HuH-7.5 (cell line): Measurements from ENCODE around the gene BICD2.

Experiments used
- DNase-seq: peaks from one replicate; pipeline ENCODE4 v3.0.0; 2011; ENCODE audit warnings: low spot score

Gene BICD2

GRCh38 chr9:92747459-92748232 is 17.0 kb downstream of the BICD2 start:
- no peak for DNase-seq

- DNase-seq: no peak
Observed at GRCh38 chr9:92746567-92747458, 17.8 kb downstream of the BICD2 start.

GRCh38 chr9:92745881-92746280 is 18.8 kb downstream of the BICD2 start:
- no peak for DNase-seq

- no peak for DNase-seq
Observed at GRCh38 chr9:92745331-92745730, 19.3 kb downstream of the BICD2 start.

DNA sequence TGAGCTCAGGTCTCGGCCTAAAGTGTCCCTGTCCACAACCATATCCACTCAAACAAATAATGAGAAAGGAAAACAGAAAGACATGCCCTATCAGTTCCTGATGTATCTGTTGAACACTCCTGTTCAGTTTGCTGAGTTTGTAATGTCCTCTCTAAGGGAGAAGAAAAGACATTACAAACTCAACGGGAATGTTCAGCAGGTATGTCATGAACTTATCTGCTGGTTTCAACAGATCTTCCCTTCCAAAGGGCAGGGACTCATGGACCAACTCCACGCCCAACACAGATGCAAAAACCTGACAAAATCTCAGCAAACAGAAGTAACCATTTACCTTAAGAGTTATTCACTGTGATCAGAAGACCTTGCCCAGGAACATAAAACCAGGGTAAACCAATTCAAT is 23.7 kb downstream of the BICD2 start:
- no peak for DNase-seq

DNA sequence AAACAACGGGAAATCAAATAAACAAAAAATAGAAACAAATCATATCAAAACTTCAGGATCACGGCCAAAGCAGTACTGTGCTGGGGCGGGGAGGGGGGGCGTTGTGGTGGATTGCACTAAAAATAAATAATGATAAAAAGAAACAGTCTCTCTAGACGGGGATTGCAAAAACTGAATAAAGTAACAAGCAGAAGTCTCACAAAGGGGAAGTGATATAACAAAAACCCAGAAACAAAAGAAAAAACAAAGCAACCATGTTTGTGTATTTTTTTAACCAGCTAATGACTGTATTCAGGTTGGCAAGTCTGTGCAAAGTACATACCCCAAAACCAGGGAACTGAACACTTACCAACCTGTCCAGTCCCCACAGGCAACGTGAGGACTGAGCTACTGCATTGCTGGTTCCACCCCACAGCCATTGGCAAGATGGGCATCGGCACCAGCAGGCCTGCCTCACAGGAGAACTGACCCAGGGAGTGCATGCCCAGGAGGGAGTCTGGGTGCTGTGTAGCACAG is 24.1 kb downstream of the BICD2 start:
- no peak for DNase-seq

DNA sequence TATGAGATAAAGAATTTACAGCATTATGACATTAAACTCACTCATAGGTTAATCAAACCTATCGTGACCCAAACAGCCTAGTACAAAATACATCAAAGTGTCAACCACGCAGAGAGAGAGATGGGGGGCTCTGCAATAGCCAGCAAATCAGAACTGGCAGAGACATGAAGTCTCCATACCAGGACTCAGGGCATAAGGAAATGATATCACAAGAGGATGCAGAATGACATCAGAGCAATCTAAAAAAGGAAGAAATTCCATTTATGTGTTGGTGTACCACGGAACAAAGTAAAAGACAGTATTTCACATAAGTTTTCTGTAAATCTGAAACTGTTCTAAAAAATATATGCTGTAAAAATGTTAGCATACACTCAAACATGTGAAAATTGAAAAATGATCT is 24.6 kb downstream of the BICD2 start:
- no peak for DNase-seq

DNA sequence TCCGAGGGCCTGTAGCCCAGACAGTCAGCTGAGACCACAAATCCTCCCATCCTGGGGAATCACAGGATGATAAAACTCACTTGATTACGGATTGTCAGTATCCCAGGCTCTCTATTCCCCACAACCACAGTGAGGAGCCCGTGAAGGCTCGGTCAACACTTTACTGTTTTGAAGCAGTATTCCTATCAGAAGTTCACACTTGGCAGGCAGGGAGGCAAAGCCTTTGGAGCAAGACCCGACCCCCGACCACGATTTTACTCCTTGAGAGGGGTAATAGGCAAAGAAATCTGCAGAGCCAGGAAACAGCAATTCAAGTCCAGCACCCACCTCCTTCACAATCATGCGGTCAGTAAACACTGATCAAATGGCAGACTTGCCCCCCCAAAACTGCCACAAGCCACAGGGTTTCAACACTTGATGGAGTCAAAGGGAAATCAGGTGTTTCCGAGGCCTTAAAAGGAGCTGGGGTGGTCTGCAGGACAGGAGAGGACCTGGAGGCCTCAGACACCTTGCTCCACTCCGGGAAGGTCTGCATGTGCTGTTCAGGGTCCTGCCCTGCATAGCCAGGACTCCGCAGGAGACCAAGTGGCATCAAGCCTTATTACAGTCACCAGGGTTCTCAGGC is 25.2 kb downstream of the BICD2 start:
- no peak for DNase-seq

GRCh38 chr9:92738661-92739081 is 26.0 kb downstream of the BICD2 start:
- DNase-seq: no peak

DNA sequence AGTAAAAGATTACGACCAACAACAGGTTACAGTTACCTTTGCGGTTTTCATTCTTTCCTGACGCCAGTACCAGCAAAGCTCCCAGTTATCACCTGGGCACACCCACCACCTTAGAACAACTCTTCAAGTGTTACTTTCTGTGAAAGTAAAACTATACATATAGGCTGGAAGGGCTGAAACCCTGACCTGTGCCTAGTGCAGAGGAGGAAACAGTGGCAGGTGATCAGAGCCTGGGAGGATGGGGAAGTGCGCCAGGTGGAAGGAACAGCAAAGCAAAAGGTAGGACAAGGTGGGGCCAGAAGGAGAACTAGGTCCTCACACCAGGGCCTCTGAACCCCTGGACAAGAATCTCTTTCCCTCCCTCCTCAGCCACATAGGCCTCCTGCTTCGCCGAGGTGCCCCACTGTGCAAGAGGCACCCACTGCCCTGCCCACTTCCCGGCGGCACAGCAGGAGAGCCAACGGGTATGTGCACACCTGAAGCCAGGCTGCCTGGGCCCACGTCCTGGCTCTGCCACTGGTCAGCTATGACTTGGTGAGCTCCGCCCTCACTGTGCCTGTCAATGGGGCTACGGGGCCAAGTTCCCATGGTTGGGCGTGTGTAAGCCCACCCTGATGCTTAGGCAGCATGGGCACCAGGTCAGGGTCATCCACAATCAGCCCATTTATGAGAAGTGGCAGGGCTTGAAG is 26.9 kb downstream of the BICD2 start:
- DNase-seq: no peak

GRCh38 chr9:92737216-92737606 is 27.4 kb downstream of the BICD2 start:
- no peak for DNase-seq

GRCh38 chr9:92736563-92737215 is 27.9 kb downstream of the BICD2 start:
- no peak for DNase-seq

- DNase-seq: no peak
Observed at GRCh38 chr9:92735636-92736562, 28.7 kb downstream of the BICD2 start.

DNA sequence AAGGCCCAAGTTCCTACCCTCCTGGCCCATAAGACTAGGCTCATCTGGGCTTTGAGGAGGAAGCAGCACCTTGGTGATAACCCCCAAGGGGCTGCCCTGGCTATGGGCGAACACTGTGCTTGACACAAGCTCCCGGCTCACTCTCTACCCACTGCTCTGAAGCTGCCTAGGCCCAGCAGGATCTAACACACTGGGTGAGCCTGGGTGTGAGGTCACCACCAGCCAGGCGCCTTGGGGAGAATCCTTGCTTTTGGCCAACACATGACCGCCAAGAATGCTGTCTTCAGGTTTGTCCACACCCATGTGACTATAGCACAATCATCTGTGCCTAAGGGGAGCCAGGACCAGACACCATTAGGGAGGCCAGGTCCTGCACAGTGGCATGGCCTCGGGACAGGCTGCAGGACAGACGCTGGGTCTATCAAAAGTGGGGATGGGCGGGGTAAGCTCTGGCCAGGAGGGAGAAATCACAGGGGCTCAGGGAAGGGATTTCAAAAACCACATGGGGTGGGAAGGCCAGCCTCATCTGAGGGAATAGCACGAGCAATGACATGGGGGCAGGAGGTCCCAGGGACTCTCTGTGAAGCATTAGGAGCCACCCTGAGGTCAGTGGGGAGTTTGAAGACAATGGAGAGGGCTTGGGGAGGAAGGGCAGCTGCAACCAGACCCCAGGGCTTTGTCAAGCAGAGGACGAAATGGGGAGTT is 29.6 kb downstream of the BICD2 start:
- DNase-seq: no peak

DNA sequence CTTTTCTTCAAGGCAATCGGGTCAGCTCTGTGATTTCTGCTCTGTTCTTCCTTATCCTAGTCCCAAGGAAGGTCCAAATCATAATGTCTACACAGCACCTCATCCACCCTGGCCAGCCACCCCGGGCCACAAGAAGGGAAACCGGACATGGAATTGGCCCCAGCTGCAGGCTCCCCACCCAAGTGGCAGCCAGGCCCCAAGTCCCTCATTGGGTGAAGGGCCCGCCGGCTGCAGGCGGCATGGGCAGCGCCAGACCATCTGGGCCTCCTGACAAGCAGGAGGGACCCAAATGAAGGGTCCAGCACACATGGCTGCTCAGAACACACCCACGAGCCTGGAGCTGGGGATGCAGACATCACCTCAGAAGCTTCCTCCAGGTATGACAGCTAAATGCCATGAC is 33.7 kb downstream of the BICD2 start:
- DNase-seq: no peak

DNA sequence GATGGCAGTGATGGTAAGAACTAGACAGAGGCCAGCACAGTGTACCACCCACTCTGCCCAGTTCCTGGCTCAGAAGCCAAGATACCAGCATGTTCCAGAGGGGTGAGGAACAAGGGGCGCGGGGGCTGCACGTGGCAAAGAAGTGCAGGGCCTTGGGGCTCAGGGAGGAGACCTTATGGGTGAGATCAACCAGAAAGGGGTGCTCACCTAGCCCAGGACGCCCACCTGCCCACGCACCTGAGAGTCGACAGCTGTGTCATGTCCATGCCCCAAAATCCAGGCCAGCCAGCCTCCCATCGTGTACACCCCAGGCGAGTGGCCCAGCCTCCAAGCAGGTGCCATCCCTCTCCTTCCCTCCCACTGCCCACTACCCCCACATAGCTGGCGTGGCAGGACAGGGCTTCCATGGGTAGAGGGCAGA is 34.9 kb downstream of the BICD2 start:
- no peak for DNase-seq

DNA sequence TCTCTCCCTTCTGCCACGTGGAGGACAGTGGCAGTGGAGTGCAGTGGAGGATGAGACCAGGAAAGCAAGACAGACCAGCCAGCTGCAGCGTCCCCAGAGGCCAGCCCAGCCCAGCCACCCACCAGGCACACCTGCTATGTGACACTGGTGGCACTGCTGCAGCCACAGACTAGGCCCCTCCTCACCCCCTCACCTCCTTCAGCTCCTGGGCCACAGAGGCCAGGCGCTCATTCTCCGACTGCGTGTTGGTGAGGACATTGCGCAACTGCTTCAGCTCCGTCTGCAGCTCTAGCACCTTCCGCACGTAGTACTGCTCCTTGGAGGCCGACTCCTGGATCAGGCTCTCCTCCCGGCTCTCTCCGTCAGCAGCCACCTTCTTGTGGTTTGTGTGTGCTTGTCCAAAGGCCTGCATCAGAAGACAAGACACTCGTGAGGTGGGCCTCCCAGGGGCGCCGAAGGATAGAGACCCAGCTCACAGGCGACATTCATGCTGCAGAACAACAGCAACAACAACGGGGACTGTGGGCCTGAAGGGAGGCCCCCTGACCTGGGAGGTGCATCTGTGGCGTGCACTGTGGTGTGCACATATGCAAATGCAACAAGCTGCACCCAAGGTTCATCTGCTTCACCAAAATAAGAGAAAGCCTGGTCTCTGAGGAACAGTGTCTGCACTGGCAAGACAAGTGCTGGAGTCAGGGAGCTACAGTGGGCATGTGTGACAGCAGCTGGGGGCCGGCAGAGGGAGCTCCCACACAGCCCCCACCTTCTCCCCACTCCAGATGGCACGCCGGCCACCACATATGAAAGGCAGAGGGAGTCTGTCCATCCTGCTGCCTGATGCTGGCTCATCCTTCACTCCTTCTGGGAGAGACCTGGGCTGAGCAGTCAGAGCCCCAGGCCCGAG is 35.5 kb downstream of the BICD2 start:
- DNase-seq: no peak
